Measurements from ENCODE around the gene BAIAP2.

GRCh38 chr17:81156866-81157805, 122.2 kb downstream of the BAIAP2 start:
- no peak for TF ChIP-seq CTCF (IDR thresholded peaks at IDR 0.05)
- TF ChIP-seq POLR2A (IDR thresholded peaks at IDR 0.05), result no peak
- TF ChIP-seq POLR2AphosphoS5 (IDR thresholded peaks at IDR 0.05; ENCODE audit: insufficient read depth in 1 of 2, low read depth in 1 of 2), result no peak
